ENCODE data around the gene BIRC6.

DNA sequence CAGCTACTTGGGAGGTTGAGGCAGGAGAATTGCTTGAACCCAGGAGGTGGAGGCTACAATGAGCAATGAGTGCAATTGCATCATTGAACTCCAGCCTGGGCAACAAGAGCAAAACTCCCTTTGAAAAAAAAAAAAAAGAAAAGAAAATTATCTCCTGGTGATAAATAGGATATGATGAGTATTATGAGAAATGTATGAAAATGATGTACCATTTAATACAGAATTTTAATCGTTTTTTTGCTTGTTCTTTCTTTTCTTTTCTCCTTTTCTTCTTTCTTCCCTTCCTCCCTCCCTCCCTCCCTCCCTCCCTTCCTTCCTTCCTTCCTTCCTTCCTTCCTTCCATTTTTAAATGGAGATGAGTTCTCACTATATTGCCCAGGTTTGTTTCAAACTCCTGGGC is 311.4 kb downstream of the BIRC6 start:
- TF ChIP-seq, protein P1, sequence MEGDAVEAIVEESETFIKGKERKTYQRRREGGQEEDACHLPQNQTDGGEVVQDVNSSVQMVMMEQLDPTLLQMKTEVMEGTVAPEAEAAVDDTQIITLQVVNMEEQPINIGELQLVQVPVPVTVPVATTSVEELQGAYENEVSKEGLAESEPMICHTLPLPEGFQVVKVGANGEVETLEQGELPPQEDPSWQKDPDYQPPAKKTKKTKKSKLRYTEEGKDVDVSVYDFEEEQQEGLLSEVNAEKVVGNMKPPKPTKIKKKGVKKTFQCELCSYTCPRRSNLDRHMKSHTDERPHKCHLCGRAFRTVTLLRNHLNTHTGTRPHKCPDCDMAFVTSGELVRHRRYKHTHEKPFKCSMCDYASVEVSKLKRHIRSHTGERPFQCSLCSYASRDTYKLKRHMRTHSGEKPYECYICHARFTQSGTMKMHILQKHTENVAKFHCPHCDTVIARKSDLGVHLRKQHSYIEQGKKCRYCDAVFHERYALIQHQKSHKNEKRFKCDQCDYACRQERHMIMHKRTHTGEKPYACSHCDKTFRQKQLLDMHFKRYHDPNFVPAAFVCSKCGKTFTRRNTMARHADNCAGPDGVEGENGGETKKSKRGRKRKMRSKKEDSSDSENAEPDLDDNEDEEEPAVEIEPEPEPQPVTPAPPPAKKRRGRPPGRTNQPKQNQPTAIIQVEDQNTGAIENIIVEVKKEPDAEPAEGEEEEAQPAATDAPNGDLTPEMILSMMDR (IDR thresholded peaks at IDR 0.05) = no peak
- no peak for TF ChIP-seq POLR2A (IDR thresholded peaks at IDR 0.05)

Measured in heart left ventricle (tissue), 13 donors.